BE2C (cell line): ENCODE results near the gene ARHGEF38.

Experiments used
- DNase-seq: peaks from one replicate; pipeline ENCODE4 v3.0.0-alpha.2; 2020
- H3K27me3 ChIP-seq: fragments of 250-450 bp; sonication (Bioruptor Pico); 2 replicates; pipeline ENCODE4 v1.5.1; 2020; ENCODE audit warnings: mild to moderate bottlenecking
- H3K36me3 ChIP-seq: fragments of 250-450 bp; sonication (Bioruptor Pico); 2 replicates; pipeline ENCODE4 v1.5.1; 2020; ENCODE audit warnings: mild to moderate bottlenecking
- H3K4me1 ChIP-seq: fragments of 250-450 bp; sonication (Bioruptor Pico); 2 replicates; pipeline ENCODE4 v1.5.1; 2020
- H3K4me3 ChIP-seq: 2 replicates; pipeline ENCODE4 v1.5.1; 2011; ENCODE audit warnings: low read depth, low read length
- H3K9me3 ChIP-seq: fragments of 250-450 bp; sonication (Bioruptor Pico); 2 replicates; pipeline ENCODE4 v1.5.1; 2020
- CTCF ChIP-seq: IDR thresholded peaks from 2 replicates; pipeline ENCODE4 v1.5.1; 2012; ENCODE audit warnings: mild to moderate bottlenecking, low read depth, low read length

ARHGEF38 gene

DNA sequence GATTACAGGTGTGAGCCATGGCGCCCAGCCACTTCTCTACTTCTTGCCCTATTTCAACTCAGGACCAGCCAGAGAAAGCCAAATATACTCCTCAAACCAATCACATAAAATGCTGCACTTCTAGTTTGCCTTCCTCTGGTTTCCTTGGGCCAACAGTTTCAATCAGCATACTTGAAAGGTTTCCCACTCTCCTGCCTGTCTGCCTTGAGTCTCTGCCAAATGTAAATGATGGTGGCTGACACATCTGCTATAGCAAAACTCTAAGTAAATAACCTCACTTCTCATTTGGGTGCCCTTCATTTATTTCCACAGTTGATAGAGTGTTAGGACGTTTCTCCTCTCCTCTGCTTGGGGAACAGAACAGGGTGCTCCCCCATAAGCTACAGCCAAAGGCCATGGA, 42.2 kb upstream of the ARHGEF38 start:
- no peaks in the 10 kb centered on the region for H3K9me3 ChIP-seq
- H3K4me1 ChIP-seq, result no peaks in the 10 kb centered on the region
- TF ChIP-seq CTCF, result no peak
- no peaks in the 10 kb centered on the region for H3K27me3 ChIP-seq
- no peaks in the 10 kb centered on the region for H3K36me3 ChIP-seq
- H3K4me3 ChIP-seq, result no peak overlapping the region
- DNase-seq, result no peak

- Histone ChIP-seq H3K4me1 (no peaks in the 10 kb centered on the region), H3K36me3 (no peaks in the 10 kb centered on the region), H3K9me3 (no peaks in the 10 kb centered on the region), H3K27me3 (no peaks in the 10 kb centered on the region), H3K4me3 (no peak overlapping the region)
- DNase-seq, result peak; percentile 57
- TF ChIP-seq CTCF, result peak; percentile 86
These were observed 31.3 kb upstream of the ARHGEF38 start for GRCh38 chr4:105520819-105521790.

- H3K4me1 ChIP-seq, result no peaks in the 10 kb centered on the region
- no peak for TF ChIP-seq CTCF
- H3K9me3 ChIP-seq, result no peaks in the 10 kb centered on the region
- no peak for DNase-seq
- H3K36me3 ChIP-seq, result no peaks in the 10 kb centered on the region
- H3K4me3 ChIP-seq, result no peak overlapping the region
- H3K27me3 ChIP-seq, result no peaks in the 10 kb centered on the region
These were observed 25.8 kb upstream of the ARHGEF38 start for GRCh38 chr4:105526656-105527055.

DNA sequence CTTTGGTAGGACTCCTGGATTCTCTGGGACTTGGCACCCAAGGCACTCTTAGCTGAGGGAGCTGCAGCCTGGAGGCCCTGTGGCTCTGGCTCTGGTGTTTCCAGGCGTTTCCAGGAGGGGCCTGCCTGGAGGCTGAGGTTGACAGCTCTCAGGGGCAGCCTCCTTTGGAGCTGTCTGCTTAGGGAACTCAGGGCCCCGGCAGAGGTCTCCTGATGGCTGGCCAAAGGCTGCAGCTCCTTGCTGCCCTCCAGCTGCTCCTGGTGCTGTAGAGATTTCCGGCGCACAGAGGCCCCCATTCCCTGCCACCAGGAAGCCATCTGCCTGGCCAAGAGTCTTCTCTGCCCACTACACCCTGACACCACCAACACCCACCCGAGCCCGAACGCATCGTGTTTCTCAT, 25.3 kb upstream of the ARHGEF38 start:
- Histone ChIP-seq H3K4me3 (no peak overlapping the region), H3K36me3 (no peaks in the 10 kb centered on the region), H3K27me3 (no peaks in the 10 kb centered on the region), H3K9me3 (no peaks in the 10 kb centered on the region), H3K4me1 (no peaks in the 10 kb centered on the region)
- DNase-seq, result no peak
- TF ChIP-seq CTCF, result no peak

- no peaks in the 10 kb centered on the region for H3K27me3 ChIP-seq
- TF ChIP-seq CTCF, result no peak
- no peaks in the 10 kb centered on the region for H3K4me1 ChIP-seq
- H3K4me3 ChIP-seq, result no peak overlapping the region
- no peaks in the 10 kb centered on the region for H3K9me3 ChIP-seq
- no peak for DNase-seq
- no peaks in the 10 kb centered on the region for H3K36me3 ChIP-seq
These were observed 15.8 kb upstream of the ARHGEF38 start for GRCh38 chr4:105536601-105537000.

- no peaks in the 10 kb centered on the region for H3K36me3 ChIP-seq
These were observed 11.0 kb upstream of the ARHGEF38 start for GRCh38 chr4:105541420-105541819.

More at GRCh38 chr4:105541420-105541819, 11.0 kb upstream of the ARHGEF38 start:
- no peaks in the 10 kb centered on the region for H3K4me1 ChIP-seq
- H3K4me3 ChIP-seq, result no peak overlapping the region
- no peak for DNase-seq
- H3K9me3 ChIP-seq, result no peaks in the 10 kb centered on the region
- H3K27me3 ChIP-seq, result no peaks in the 10 kb centered on the region
- TF ChIP-seq CTCF, result no peak
